SU-DHL-6 (cell line): ENCODE results near the gene TRIM3.
"Not testable (repeated sequence)": the region's sequence is repeated elsewhere in the genome, so short reads cannot be mapped to it uniquely, and the experiment has no call there.

Experiments used
- EZH2phosphoT487 ChIP-seq: fragments of 200-600 bp; sonication (generic), shearing (Covaris generic); conservative IDR thresholded peaks from 2 replicates; pipeline ENCODE4 v1.6.1; 2018; ENCODE audit warnings: mild to moderate bottlenecking, antibody characterized with exemption, low read length, moderate library complexity, mixed read lengths
- TF ChIP-seq, protein P1 (sequence below): fragments of 200-600 bp; sonication (generic); IDR thresholded peaks from one replicate; pipeline ENCODE4 v1.5.1; 2017; ENCODE audit warnings: antibody characterized with exemption, mild to moderate bottlenecking, low read length, moderate library complexity; ENCODE audit not compliant: insufficient read depth, poor library complexity, severe bottlenecking

DNA sequence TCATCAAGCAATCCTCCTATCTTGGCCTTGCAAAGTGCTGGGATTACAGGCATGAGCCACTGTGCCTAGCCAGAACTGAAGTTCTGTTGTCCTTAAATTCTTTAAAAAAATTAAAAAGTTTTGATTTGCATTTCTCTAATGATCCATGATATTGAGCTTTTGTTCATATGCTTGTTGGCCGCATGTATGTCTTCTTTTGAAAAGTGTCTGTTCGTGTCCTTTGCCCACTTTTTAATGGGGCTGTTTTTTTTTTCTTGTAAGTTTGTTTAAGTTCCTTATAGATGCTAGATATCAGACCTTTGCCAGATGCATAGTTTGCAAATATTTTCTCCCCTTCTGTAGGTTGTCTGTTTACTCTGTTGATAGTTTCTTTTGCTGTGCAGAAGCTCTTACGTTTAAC is 48.2 kb upstream of the TRIM3 start:
- TF ChIP-seq, protein P1, sequence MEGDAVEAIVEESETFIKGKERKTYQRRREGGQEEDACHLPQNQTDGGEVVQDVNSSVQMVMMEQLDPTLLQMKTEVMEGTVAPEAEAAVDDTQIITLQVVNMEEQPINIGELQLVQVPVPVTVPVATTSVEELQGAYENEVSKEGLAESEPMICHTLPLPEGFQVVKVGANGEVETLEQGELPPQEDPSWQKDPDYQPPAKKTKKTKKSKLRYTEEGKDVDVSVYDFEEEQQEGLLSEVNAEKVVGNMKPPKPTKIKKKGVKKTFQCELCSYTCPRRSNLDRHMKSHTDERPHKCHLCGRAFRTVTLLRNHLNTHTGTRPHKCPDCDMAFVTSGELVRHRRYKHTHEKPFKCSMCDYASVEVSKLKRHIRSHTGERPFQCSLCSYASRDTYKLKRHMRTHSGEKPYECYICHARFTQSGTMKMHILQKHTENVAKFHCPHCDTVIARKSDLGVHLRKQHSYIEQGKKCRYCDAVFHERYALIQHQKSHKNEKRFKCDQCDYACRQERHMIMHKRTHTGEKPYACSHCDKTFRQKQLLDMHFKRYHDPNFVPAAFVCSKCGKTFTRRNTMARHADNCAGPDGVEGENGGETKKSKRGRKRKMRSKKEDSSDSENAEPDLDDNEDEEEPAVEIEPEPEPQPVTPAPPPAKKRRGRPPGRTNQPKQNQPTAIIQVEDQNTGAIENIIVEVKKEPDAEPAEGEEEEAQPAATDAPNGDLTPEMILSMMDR, result not testable (repeated sequence)
- not testable (repeated sequence) for TF ChIP-seq EZH2phosphoT487
